ENCODE data around the gene PNKP.

DNA sequence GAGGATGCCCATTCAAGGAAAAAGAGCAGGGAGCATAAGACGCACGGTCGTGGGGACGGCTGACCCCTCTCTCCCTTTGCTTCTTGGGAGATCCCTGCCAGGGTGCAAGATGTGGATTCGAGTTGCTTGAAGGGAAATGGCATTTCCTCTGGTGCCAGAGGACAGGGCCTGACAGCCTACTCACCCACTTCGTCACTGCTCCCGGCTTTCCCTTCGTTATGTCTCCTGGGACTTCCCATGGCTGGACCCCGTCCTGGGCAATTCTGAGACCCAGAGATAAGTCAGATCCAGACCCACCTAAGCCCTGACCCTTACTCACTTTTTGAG lies 11.3 kb upstream of the PNKP start:
- TF ChIP-seq ZBTB44 (tag by site-specific recombination; IDR thresholded peaks at IDR 0.05): no peak
- TF ChIP-seq ZXDB (tag by site-specific recombination; IDR thresholded peaks at IDR 0.05): no peak
- no peak for TF ChIP-seq ZNF302 (tag by site-specific recombination; IDR thresholded peaks at IDR 0.05; ENCODE audit: low read depth)
- TF ChIP-seq CTCF (tag by site-specific recombination; IDR thresholded peaks at IDR 0.05): no peak
- TF ChIP-seq GLI4 (tag by site-specific recombination; IDR thresholded peaks at IDR 0.05): no peak

Measured in HEK293 (cell line).